NOMO-1 (cell line): ENCODE results near the gene ARPP21.
"Not testable (repeated sequence)": the region's sequence is repeated elsewhere in the genome, so short reads cannot be mapped to it uniquely, and the experiment has no call there.

Experiments used
- DNase-seq, 2 experiments: peaks; one replicate each; lab custom pipeline; 2025; ENCODE audit not compliant: unreplicated experiment in 2 of 2; lab: John Stamatoyannopoulos, UW

ARPP21 gene

DNA sequence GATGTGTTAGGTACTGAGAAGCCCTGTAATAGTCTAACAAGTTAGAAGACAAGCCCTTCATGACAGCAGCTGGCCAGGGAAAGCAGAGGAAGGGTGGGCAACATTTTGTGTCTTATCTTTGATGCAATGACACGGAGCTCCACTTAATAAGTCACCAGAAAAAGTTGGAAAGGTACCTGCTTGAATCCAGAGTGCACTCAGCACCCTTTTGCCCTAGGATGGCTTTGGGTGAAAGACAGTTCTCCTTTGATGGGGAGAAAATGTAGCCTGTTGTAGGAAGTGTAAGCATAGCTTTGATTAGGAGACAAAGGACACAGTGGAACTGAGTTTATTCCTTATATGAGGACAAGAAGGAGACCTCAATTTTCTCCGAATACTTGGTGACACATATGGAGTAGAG is 137.0 kb downstream of the ARPP21 start:
- DNase-seq, result no peak

DNA sequence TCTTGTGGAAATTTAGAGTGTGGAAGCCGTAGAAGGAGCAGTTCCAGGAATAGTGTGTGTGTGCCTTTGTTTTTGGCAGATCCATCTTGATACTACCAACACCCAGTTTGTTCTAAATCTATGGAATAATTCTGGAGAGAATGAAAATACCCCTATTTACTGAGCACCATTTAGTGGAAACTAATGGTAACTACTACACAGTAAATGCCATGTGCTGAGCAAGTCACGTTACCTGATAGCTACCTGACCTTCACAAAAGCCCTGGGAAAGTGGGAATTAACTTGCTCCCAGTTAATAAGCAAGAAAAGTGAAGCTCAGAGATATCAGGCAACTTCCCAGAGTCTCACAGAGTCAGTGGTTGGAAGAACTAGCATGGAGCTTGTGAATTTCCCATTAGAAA is 137.7 kb downstream of the ARPP21 start:
- DNase-seq, result no peak

DNA sequence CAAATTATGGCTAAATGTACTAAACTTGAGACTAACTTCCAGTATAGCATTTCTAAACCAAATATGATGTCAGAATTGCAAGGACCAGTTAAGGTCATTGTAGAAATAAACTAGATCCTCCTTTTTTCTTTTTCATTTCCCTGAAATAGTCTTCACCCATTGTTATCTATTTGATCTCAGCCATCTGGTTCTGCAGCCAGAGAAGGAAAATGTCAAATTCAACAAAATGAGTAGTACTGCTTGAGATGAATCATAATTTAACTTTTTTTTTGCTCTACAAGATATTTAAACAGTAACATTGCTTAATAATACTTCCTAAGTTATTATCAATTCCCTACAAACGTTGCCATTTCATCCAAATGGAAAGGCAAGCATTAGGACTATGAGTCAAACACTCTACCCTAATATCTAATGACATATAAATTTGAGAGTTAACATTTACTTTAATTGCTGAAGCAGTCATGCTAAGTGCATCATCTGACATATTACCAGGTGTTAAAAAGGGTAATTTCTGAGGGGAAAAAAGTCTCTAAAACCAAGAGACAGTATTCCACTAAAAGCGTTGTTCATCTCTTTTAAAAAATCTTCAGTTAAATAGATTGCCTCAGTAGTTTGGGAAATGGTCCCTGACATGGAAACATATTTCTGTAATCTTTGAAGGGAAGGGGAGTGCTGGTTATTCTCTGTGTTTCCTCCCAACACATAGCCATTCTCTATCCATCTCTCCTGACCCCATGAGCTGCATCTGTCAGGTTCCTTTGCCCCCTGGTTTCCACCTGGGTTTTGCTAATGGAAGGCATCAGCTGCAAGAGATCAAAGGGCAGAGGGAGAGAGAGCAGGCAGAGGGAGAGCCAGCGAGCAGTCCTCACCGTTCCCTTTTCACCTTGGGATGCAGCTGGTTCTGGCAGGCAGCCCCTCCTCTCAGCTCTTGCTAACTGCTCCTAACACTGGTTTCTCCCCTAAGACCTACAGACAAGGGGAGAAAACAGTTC is 138.5 kb downstream of the ARPP21 start:
- DNase-seq, result no peak

DNA sequence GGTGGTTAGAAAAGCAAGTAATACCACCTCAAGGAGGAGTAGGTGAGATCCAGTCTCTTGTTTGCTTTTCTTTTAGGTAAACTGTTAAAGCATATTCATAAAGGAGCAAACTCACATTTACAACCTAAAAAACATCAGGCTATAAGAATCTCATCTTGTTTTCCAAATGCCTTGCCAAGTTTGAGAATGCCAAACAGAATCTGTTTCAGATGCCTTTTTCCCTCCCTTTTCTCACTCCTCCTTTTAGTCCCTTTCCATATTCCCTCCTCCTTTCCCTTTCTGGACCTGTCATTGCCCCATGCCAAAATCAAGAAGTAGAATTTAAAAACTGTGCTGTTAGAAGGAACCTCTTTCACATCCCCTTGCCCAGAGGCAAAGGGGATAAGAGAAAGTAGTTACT is 140.3 kb downstream of the ARPP21 start:
- DNase-seq, result no peak

DNA sequence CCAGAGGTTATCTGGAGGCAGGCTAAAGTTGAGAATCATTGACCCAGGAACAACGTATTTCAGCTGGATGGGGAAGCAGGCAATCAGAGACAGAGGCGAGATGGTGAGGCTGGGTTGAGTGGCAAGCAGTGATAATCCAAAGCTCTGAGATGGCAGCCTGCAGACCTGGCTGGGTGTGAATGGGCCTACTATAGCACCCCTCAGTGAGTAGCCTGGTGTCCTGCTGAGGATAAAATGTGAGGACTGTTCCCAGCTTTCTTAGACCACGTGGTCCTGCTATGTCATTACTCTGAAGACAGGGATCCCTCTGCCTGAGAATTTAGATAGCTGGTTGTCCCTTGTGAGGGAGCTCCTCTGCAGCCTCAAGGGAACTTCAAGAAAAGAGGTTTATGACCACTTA is 141.5 kb downstream of the ARPP21 start:
- no peak for DNase-seq

DNA sequence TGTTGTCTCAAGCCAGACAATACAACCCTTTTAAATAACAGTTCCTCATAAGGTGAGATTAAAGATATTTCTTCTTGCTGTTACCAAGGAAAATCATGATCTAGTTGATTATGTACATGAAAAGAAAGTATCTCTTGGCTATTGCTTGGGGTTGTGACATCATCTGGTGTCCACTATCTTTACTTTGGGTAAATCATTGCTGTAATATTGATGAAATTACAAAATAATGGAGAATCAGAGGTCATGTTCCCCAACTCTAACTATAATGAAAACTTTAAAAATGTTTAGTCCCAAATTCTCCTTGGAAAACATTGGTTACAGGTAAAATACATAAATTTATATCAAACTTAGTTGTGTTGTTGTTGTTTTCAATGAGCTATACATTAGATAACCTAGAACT is 142.2 kb downstream of the ARPP21 start:
- no peak for DNase-seq

DNA sequence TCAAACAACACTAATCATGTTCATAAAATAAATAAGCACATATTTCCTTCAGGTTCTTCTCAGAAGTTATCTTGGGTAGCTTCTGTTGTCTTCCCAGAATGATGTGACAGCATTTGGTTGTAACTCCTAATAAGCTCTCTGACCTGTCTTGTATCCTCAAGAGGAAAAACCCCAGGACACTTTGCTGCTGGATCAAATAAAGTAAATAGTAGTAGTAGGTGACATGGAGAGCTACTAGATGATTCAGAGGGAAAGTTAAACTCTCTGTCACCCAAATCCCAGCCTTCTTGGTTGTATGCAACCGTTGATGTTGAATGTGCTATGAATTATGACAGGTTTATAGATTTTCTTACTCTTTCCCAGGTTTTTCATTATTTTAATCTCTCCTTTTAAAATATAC is 143.0 kb downstream of the ARPP21 start:
- no peak for DNase-seq

DNA sequence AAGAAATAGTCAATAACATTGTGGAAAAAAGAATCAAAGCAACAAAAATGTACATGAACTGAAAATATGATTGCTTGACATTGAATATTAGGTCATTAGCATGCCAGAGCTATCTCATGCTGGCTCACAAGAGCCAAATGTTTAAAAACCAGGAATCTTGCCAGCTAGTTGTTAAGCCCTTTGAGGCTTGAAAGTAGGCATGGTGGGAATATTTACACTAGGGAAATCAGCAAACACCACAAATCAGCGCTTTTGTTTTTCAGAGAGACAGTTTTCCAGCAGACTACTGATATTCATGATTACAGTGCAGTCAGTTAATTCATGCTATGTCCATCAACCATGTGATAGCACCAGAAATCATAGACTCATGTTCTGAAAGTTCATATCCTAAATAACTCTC is 144.8 kb downstream of the ARPP21 start:
- no peak for DNase-seq

DNA sequence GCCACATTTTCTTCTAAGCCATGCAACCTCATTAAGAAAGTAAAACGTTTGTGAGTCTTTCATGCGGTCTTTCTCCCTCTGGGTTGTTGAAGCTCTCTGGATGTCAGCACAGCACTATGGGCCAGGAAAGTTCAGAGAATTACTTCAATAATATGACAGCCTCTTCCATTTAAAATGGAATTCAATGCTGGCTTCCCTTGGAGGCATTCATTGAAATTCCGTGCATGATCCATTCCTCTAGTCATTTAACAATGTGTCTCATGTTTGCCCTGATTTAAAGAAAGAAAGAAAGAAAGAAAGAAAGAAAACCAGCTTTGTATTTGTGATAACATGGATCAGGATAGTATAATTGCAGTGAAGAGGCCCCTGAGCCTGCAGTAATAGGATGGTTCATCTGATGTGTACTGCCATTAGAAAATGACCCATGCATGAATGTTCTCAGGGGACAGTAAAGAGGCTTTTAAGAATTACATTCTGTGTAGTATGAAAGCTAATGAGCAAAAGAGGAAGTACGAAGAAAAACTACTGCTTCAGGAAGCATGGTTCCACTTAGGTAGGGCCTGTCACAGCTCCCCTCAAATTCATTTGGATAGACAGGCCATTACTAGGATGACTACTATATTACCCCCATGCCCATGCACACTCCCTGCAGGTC is 146.0 kb downstream of the ARPP21 start:
- DNase-seq, result peak in 1 of 2 experiments; percentile 54

DNA sequence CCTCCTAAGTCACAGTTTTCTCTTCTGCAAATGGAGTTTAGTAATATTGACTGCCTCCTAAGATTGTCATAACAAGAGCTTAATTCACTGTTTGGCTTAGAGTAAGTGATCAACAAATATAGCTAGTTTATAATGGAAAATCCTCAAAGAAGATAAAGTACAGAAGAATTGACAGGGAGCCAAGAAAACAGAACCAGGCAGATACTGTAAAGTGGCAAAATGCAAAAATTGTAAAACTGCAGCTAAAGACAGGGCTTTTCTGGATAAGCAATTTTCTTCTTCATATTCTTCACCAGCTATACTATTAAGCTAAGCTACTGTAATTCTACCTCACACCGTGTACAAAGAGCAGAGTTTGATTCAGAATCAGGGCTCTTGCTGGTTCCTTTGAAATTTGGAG is 148.6 kb downstream of the ARPP21 start:
- DNase-seq, result no peak

DNA sequence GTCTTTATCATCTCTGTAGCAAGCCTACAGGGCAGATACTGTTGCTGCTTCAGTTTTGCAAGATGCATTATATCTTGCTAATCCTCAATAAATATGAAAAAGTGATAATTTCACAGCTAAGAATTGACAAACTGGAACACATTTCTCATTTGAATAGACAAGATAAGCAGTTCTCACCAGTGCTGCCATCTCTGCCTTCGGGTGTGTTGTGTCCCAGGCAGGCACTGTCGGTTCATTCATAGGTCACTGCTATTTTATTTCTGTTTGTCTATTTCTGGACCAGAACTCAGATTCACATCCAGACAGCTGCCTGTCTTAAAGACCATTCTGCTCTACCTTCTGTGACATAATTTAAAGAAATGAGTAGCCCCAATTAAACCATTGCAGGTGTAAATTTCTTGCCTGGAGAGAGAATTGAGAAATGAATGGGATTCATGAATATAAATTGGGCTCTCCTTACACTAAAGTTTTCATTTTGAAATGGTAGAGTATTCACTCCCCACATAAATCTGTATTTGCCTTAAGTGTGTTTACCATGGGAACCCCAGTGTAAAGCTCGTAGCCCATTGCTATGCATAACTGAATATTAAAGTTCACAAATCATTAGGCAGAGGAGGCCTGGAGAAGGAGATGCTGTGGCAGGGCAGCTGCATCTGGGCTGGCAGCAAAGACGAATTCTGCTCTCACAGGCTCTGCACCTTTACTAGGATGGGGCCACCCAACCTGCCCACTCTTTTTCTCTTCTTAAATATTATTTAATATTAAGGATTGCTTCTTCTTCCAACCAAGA is 149.9 kb downstream of the ARPP21 start:
- no peak for DNase-seq

DNA sequence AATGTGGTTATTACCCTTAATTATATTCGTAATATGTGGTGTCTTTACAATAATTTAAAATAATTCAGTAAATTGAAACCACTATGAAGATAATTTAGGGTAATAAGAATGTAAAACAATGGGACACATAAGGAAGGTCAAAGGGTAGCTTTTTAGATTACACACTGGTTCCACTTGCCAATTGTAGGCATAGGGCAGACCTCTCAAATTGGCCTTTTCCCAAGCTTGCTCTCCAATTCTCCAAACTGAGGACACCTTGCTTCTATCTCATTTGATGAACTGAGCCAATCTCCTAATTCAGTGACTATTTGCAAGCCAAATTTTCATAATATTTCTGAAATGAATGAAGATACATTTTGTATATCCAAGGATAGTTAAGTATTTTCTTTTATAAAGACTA is 151.4 kb downstream of the ARPP21 start:
- no peak for DNase-seq

DNA sequence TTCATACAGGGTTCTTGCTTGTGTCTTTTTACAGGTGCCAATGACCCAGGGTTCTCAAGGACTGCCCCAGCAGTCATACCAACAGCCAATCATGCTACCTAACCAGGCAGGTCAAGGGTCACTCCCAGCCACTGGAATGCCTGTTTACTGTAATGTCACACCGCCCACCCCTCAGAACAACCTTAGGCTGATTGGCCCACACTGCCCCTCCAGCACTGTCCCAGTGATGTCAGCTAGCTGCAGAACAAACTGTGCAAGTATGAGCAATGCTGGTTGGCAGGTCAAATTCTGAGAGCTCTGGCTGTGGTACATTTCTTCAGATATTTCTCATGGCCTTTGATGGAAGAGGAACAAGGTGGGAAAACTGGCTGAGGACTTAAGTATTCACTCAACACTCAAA is 154.3 kb downstream of the ARPP21 start:
- DNase-seq, result no peak

DNA sequence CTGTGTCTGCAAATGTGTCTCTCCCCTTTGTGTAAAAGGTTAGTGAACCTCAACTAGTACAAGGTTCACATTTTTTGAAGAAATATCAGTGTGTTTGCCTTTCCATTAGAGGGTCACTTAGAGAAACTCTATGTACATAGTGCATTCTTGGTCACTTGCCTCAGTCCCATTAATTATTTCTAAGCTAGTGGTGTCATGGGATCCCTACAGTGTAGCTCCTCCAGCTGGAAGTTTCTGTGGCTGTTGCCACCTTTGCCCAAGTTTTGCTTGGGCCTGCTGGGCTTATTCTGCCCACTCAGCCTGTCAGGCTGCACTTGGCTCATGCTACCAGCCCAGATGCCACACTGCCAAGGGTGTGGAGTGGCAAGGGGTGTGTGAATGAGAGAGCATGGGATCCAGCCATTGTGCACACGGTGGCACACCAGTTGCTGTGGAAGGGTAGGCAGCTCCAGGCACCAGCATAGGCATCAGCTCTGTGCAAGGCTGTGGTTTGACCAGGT is 161.7 kb downstream of the ARPP21 start:
- no peak for DNase-seq

DNA sequence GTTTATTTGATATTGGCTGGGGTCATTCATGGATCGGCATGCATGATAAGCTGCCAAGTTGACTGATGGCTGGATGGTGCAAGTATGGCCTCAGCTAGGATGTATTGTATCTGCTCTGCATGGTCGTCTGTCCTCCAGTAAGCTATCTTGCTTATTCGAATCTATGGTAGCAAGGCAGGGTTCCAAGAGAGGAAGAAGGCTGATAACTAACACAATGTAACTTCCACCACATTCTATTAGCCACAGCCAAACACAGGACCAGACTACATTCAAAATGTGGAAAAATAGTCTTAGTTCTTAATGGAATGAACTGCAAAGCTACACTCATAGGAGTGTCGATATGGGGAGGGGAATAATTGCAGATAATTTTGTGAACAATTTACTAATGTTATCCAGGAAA is 175.2 kb downstream of the ARPP21 start:
- DNase-seq, result no peak

DNA sequence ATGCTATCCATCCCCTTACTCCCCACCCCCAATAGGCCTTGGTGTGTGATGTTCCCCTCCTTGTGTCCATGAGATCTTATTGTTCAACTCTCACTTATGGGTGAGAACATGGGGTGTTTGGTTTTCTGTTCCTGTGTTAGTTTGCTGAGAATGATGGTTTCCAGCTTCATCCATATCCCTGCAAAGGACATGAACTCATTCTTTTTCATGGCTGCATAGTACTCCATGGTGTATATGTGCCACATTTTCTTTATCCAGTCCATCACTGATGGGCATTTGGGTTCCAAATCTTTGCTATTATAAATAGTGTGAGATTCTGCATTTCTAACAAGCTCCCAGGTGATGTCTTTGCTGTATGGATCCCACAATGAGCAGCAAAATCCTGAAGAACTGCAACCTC is 176.5 kb downstream of the ARPP21 start:
- DNase-seq, result not testable (repeated sequence)

DNA sequence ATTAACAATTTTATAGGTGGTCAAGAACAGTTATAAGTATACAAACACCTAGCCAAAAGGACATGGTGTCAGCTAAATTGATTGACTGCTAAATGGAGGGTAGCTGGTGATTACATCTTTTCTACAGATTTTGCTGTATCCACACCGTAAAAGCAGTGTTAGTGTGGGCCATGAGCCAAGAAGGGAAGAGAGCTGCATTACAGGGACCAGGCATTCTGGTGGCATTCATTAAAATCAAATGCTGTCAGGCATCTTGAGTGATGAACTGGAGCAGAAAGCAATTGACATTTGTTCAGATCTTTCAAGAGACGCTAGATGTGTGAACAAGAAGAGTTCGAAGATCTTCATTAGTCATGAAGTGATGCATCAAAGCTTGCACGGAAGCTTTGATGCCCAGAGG is 177.9 kb downstream of the ARPP21 start:
- DNase-seq, result no peak

DNA sequence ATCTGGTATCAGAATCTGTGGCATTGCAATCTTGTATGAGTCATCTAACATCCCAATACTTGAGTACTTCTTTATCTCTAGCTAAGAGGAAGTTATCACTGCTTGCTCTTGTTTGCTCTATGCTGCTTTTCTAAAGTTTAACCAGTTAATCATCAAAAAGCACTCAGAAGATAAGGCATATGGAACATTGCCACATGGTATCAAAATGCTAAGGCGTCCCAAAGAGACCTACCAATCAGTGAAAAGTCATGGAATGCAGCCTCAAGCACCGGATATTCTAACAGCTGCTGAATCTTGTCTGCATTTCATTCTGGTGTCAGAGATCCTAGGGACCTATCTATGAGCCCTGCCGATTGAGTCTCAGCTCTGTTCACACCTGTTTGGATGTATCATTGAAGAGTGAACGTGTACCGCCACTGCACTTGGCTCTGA is 192.8 kb downstream of the ARPP21 start:
- DNase-seq, result peak in 1 of 2 experiments; percentile 68
